GM23338 (cell line): ENCODE results near the gene ZNF438. TPM values are rescaled to one million over a fixed set of nuclear protein-coding genes. Genes with fewer than 3 reads are reported as not detected.

Source experiments
- ATAC-seq: fragments of 200-7000 bp; cut with Tn5 transposase; 3 replicates; pipeline ENCODE4 v1.9.1; 2020
- DNase-seq: peaks from one replicate; pipeline ENCODE4 v3.0.0-alpha.2; 2015; ENCODE audit warnings: low spot score
- H2AFZ ChIP-seq: fragments of 200-600 bp; sonication (generic); 2 replicates; pipeline ENCODE4 v1.8.0; 2016; ENCODE audit warnings: antibody characterized with exemption, mild to moderate bottlenecking, moderate library complexity
- H3F3A ChIP-seq: fragments of 200-600 bp; sonication (generic); replicated peaks from 2 replicates; pipeline ENCODE4 v1.8.0; 2017; ENCODE audit warnings: antibody characterized with exemption, mixed run types, low read depth
- H3K27ac ChIP-seq: fragments of 200-600 bp; sonication (generic); 2 replicates; pipeline ENCODE4 v1.6.1; 2016; ENCODE audit warnings: low read depth
- H3K27me3 ChIP-seq: fragments of 200-600 bp; sonication (generic); 2 replicates; pipeline ENCODE4 v1.8.0; 2016; ENCODE audit warnings: mild to moderate bottlenecking, mixed run types, moderate library complexity; ENCODE audit not compliant: insufficient read depth
- H3K36me3 ChIP-seq: fragments of 200-600 bp; sonication (generic); 2 replicates; pipeline ENCODE4 v1.8.0; 2016; ENCODE audit warnings: mild to moderate bottlenecking; ENCODE audit not compliant: insufficient read depth
- H3K4me1 ChIP-seq: fragments of 200-600 bp; sonication (generic); 2 replicates; pipeline ENCODE4 v1.8.0; 2016; ENCODE audit warnings: mild to moderate bottlenecking, moderate library complexity; ENCODE audit not compliant: insufficient read depth
- H3K4me2 ChIP-seq: fragments of 200-600 bp; sonication (generic); 2 replicates; pipeline ENCODE4 v1.7.1; 2017; ENCODE audit warnings: mixed run types
- H3K4me3 ChIP-seq: fragments of 200-600 bp; sonication (generic); 2 replicates; pipeline ENCODE4 v1.6.1; 2016; ENCODE audit warnings: mixed run types
- H3K79me2 ChIP-seq: fragments of 200-600 bp; sonication (generic); replicated peaks from 2 replicates; pipeline ENCODE4 v1.8.0; 2017; ENCODE audit warnings: mild to moderate bottlenecking; ENCODE audit not compliant: insufficient read depth
- H3K9me2 ChIP-seq: fragments of 200-600 bp; sonication (generic); 2 replicates; pipeline ENCODE4 v1.8.0; 2017; ENCODE audit not compliant: insufficient read depth
- H4K20me1 ChIP-seq: fragments of 200-600 bp; sonication (generic); replicated peaks from 2 replicates; pipeline ENCODE4 v1.8.0; 2017; ENCODE audit warnings: mild to moderate bottlenecking; ENCODE audit not compliant: insufficient read depth
- H3K27ac Mint-ChIP-seq: 2 replicates; pipeline ENCODE4 v1.8.0; 2020; ENCODE audit warnings: inconsistent platforms, mild to moderate bottlenecking, moderate library complexity, mixed read lengths
- H3K27me3 Mint-ChIP-seq: 3 replicates; pipeline ENCODE4 v1.8.0; 2022; ENCODE audit warnings: low read depth, mild to moderate bottlenecking, moderate library complexity, mixed read lengths, inconsistent platforms; ENCODE audit not compliant: insufficient read depth, poor library complexity
- H3K36me3 Mint-ChIP-seq: 3 replicates; pipeline ENCODE4 v1.8.0; 2021; ENCODE audit warnings: low read depth, mild to moderate bottlenecking, inconsistent platforms, moderate library complexity, mixed read lengths
- H3K4me1 Mint-ChIP-seq: 3 replicates; pipeline ENCODE4 v1.8.0; 2020; ENCODE audit warnings: mild to moderate bottlenecking, inconsistent platforms, mixed read lengths
- H3K4me3 Mint-ChIP-seq: 3 replicates; pipeline ENCODE4 v1.8.0; 2021; ENCODE audit warnings: moderate library complexity, mild to moderate bottlenecking, inconsistent platforms, mixed read lengths
- H3K9me3 Mint-ChIP-seq: 3 replicates; pipeline ENCODE4 v1.8.0; 2020; ENCODE audit warnings: moderate library complexity, mild to moderate bottlenecking, inconsistent platforms, mixed read lengths
- CTCF ChIP-seq, 2 experiments: fragments of 200-600 bp in 1 of 2; sonication (generic) in 1 of 2; conservative IDR thresholded peaks; 2 replicates each; pipeline versions ENCODE4 v1.5.1 to v1.6.1; 2016 to 2017; ENCODE audit warnings: antibody characterized with exemption in 2 of 2, low read depth in 2 of 2, mild to moderate bottlenecking in 2 of 2, moderate library complexity in 1 of 2
- EZH2phosphoT487 ChIP-seq: fragments of 200-600 bp; sonication (generic); IDR thresholded peaks from one replicate; pipeline ENCODE4 v1.8.1; 2018; ENCODE audit warnings: antibody characterized with exemption; ENCODE audit not compliant: unreplicated experiment
- REST ChIP-seq: IDR thresholded peaks from one replicate; pipeline ENCODE4 v1.6.1; 2018; ENCODE audit warnings: antibody characterized with exemption; ENCODE audit not compliant: unreplicated experiment
- polyA plus RNA-seq: library from polyadenylated mRNA; unstranded; fragments of >200 nt; fragmentation: Nextera tagmentation; extraction: Ambion mirVana; gene quantifications from 2 replicates; pipeline ENCODE4 v1.2.1, GENCODE V29; 2016
- total RNA-seq: library from RNA; depleted of rRNA; stranded (reverse); fragments of >200 nt; shearing (Covaris generic); gene quantifications from 2 replicates; pipeline ENCODE4 v1.2.3, GENCODE V29; 2014
- TF ChIP-seq, protein P1 (sequence below): fragments of 250-450 bp; sonication (Bioruptor Pico); IDR thresholded peaks from 2 replicates; pipeline ENCODE4 v1.5.0; 2020; ENCODE audit warnings: mild to moderate bottlenecking, moderate library complexity

Gene ZNF438
- total and polyA plus RNA-seq, 2 experiments from 2014 or later: 0.91 to 0.94 TPM

DNA sequence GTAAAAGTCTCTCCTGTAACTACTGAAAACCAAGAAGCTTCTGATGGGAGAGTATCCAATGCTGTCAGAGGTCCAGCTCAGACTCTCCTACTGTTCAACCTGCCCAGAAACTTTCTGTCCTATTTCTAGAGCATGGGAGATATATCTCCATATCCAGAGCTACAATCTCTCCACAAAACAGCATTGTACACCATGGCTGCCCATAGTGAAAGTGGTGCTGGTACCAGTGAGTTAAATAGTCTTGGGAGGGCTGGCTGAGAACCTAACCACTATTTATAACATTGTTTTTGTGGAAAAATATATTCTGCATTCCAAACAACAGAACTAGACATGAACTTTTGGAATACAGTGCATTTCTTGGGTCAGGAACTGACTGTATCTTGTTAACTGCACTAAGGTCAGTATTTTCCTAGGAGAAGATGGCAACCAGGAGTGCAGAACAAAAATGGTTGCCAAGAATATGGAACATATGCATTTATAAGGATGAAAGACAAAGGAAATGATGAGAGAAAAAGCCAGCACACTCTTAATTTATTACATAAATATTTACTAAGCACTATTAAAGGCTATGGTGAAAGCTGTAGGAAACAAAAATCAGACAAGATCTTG lies 91.9 kb downstream of the ZNF438 start:
- Histone ChIP-seq H2AFZ (no peak overlapping the region), H3F3A (no peaks in the 10 kb centered on the region), H3K4me1 (no peaks in the 10 kb centered on the region), H3K9me2 (no peaks in the 10 kb centered on the region), H3K79me2 (no peaks in the 10 kb centered on the region), H3K4me2 (no peak overlapping the region), H3K27me3 (no peaks in the 10 kb centered on the region), H4K20me1 (no peaks in the 10 kb centered on the region), H3K36me3 (no peaks in the 10 kb centered on the region), H3K27ac (no peak overlapping the region), H3K4me3 (no peak overlapping the region)
- TF ChIP-seq REST: no peak
- TF ChIP-seq, protein P1, sequence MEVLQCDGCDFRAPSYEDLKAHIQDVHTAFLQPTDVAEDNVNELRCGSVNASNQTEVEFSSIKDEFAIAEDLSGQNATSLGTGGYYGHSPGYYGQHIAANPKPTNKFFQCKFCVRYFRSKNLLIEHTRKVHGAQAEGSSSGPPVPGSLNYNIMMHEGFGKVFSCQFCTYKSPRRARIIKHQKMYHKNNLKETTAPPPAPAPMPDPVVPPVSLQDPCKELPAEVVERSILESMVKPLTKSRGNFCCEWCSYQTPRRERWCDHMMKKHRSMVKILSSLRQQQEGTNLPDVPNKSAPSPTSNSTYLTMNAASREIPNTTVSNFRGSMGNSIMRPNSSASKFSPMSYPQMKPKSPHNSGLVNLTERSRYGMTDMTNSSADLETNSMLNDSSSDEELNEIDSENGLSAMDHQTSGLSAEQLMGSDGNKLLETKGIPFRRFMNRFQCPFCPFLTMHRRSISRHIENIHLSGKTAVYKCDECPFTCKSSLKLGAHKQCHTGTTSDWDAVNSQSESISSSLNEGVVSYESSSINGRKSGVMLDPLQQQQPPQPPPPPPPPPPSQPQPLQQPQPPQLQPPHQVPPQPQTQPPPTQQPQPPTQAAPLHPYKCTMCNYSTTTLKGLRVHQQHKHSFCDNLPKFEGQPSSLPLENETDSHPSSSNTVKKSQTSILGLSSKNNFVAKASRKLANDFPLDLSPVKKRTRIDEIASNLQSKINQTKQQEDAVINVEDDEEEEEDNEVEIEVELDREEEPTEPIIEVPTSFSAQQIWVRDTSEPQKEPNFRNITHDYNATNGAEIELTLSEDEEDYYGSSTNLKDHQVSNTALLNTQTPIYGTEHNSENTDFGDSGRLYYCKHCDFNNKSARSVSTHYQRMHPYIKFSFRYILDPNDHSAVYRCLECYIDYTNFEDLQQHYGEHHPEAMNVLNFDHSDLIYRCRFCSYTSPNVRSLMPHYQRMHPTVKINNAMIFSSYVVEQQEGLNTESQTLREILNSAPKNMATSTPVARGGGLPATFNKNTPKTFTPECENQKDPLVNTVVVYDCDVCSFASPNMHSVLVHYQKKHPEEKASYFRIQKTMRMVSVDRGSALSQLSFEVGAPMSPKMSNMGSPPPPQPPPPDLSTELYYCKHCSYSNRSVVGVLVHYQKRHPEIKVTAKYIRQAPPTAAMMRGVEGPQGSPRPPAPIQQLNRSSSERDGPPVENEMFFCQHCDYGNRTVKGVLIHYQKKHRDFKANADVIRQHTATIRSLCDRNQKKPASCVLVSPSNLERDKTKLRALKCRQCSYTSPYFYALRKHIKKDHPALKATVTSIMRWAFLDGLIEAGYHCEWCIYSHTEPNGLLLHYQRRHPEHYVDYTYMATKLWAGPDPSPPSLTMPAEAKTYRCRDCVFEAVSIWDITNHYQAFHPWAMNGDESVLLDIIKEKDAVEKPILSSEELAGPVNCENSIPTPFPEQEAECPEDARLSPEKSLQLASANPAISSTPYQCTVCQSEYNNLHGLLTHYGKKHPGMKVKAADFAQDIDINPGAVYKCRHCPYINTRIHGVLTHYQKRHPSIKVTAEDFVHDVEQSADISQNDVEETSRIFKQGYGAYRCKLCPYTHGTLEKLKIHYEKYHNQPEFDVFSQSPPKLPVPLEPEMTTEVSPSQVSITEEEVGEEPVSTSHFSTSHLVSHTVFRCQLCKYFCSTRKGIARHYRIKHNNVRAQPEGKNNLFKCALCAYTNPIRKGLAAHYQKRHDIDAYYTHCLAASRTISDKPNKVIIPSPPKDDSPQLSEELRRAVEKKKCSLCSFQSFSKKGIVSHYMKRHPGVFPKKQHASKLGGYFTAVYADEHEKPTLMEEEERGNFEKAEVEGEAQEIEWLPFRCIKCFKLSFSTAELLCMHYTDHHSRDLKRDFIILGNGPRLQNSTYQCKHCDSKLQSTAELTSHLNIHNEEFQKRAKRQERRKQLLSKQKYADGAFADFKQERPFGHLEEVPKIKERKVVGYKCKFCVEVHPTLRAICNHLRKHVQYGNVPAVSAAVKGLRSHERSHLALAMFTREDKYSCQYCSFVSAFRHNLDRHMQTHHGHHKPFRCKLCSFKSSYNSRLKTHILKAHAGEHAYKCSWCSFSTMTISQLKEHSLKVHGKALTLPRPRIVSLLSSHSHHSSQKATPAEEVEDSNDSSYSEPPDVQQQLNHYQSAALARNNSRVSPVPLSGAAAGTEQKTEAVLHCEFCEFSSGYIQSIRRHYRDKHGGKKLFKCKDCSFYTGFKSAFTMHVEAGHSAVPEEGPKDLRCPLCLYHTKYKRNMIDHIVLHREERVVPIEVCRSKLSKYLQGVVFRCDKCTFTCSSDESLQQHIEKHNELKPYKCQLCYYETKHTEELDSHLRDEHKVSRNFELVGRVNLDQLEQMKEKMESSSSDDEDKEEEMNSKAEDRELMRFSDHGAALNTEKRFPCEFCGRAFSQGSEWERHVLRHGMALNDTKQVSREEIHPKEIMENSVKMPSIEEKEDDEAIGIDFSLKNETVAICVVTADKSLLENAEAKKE (CRISPR knock-in tag): no peak
- TF ChIP-seq CTCF (conservative IDR thresholded peaks at IDR 0.05; ENCODE audit: low read depth in 2 of 2): no peak
- no peak for TF ChIP-seq EZH2phosphoT487
- Mint-ChIP-seq H3K36me3 (peaks cover 13% of the 10 kb centered on the region; the same call in 2 of the 3 replicates), H3K9me3 (no peaks in the 10 kb centered on the region), H3K27ac (no peak overlapping the region), H3K27me3 (peaks cover 7% of the 10 kb centered on the region), H3K4me1 (peaks cover 8% of the 10 kb centered on the region; the same call in 2 of the 3 replicates), H3K4me3 (no peak overlapping the region)
- ATAC-seq: no peak
- DNase-seq: no peak
